Measurements from ENCODE around the gene LMBRD2. TPM values are rescaled to one million over a fixed set of nuclear protein-coding genes. Genes with fewer than 3 reads are reported as not detected.

LMBRD2 gene
- total RNA-seq, 4 donors from 2014 or later: 5.8 to 18.3 (median 11.3) TPM

DNA sequence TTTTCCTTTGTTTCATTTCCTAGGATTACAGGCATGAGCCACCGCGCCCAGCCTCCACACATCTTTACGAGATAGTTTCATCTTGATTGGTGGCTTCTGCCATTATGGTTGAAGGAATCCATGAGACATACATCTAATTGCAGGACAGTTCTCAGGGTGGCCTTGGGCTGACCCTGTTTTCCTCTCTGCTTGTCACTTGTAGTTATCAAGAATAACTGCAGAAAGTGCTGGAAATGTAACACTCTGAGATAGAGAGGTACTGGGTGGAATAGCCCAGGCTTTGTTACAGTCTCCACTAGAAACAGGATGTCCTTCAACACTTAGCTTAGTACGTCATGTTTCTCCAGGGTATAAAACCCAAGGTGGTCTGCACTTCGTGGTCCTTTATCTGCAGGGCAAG is 95.7 kb downstream of the LMBRD2 start:
- intact Hi-C loops (cut with DNase I; ENCODE audit: low total_unique reads): no loop called here
- 70% methylated on average over 5 of the region's 5 CpGs for WGBS, 2 donors (ENCODE audit: low coverage in 1 of 2)
- DNase-seq: no peak

DNA sequence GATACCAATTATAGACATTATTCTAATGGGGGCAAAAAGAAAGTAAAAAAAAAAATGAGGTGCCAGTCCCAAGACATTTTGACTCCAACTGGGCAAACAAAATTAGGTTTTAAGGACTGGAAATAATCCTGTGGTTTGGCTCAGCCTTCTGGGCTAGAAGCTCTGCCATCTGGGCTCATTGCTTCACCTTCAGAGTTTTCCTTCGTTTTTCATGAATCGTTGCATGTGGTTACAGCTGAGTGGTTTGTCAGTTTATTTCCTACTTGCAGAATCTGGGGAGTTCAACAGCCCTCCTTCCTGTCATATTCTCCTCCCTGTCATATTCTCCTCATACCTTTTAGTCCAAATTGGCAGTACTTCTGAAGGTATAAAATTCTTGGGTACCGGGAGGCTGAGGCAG is 97.0 kb downstream of the LMBRD2 start:
- DNase-seq: no peak
- Histone ChIP-seq H3K4me3 (no peak overlapping the region), H3K36me3 (no peaks in the 10 kb centered on the region), H3K27me3 (no peaks in the 10 kb centered on the region), H3K4me1 (no peaks in the 10 kb centered on the region), H3K27ac (no peak overlapping the region), H3K9me3 (no peaks in the 10 kb centered on the region)
- intact Hi-C loops (cut with DNase I; ENCODE audit: low total_unique reads): no loop called here
- in situ Hi-C loops (cut with MboI; ENCODE audit: low pct_ligation_motif_present in 1 of 4, low pct_unique_long_range_greater_than_20kb in 1 of 4, low sequenced_read_pairs in 3 of 4): no loop called here
- TF ChIP-seq POLR2AphosphoS5 (IDR thresholded peaks at IDR 0.05) (no peak), CTCF (IDR thresholded peaks at IDR 0.05) (no peak), POLR2A (IDR thresholded peaks at IDR 0.05) (no peak), EP300 (IDR thresholded peaks at IDR 0.05; ENCODE audit: low read depth) (no peak)
- WGBS, 2 donors (ENCODE audit: low coverage in 1 of 2): 65 to 80% methylated on average over 1 to 3 of the region's 3 CpGs

More for the DNA sequence above, 95.7 kb downstream of the LMBRD2 start:
- no peaks in the 10 kb centered on the region for H3K27me3 ChIP-seq
- H3K9me3 ChIP-seq: no peaks in the 10 kb centered on the region
- H3K4me1 ChIP-seq: no peaks in the 10 kb centered on the region
- H3K36me3 ChIP-seq: no peaks in the 10 kb centered on the region
- in situ Hi-C loops (cut with MboI; ENCODE audit: low pct_ligation_motif_present in 1 of 4, low pct_unique_long_range_greater_than_20kb in 1 of 4, low sequenced_read_pairs in 3 of 4): no loop called here
- H3K27ac ChIP-seq: no peak overlapping the region
- no peak overlapping the region for H3K4me3 ChIP-seq
- TF ChIP-seq POLR2A (IDR thresholded peaks at IDR 0.05) (no peak), CTCF (IDR thresholded peaks at IDR 0.05) (no peak), EP300 (IDR thresholded peaks at IDR 0.05; ENCODE audit: low read depth) (no peak), POLR2AphosphoS5 (IDR thresholded peaks at IDR 0.05) (no peak)

DNA sequence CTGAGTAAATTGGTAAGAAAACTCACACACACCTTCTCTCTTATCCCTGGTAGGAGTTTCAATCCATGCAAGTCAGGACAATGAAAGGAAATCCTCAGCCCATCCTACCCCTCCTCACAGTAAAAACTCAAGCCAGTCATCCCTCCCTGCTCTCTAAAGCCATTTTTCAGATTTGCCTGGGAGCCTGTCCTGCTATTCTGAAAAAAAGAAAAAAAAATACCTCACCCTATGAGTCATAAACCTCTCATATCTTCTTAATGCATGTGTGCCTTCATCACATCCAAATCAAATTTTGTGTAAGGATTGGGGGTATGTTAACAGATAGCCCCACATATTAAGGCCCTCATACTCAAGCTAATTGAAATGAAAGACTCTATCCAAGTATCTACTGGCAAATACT is 99.1 kb downstream of the LMBRD2 start:
- TF ChIP-seq POLR2A (IDR thresholded peaks at IDR 0.05) (no peak), EP300 (IDR thresholded peaks at IDR 0.05; ENCODE audit: low read depth) (no peak), CTCF (IDR thresholded peaks at IDR 0.05) (no peak), POLR2AphosphoS5 (IDR thresholded peaks at IDR 0.05) (no peak)
- Histone ChIP-seq H3K36me3 (no peaks in the 10 kb centered on the region), H3K4me1 (no peaks in the 10 kb centered on the region), H3K27me3 (no peaks in the 10 kb centered on the region), H3K27ac (no peak overlapping the region), H3K9me3 (no peaks in the 10 kb centered on the region), H3K4me3 (no peak overlapping the region)
- in situ Hi-C loops (cut with MboI; ENCODE audit: low pct_ligation_motif_present in 1 of 4, low pct_unique_long_range_greater_than_20kb in 1 of 4, low sequenced_read_pairs in 3 of 4) (no loop called here), intact Hi-C loops (cut with DNase I; ENCODE audit: low total_unique reads) (no loop called here)
- no peak for DNase-seq

- in situ Hi-C loops (cut with MboI; ENCODE audit: low pct_ligation_motif_present in 1 of 4, low pct_unique_long_range_greater_than_20kb in 1 of 4, low sequenced_read_pairs in 3 of 4): no loop called here
- Histone ChIP-seq H3K36me3 (no peaks in the 10 kb centered on the region), H3K4me1 (no peaks in the 10 kb centered on the region), H3K27ac (no peak overlapping the region), H3K9me3 (no peaks in the 10 kb centered on the region), H3K27me3 (no peaks in the 10 kb centered on the region), H3K4me3 (no peak overlapping the region)
- TF ChIP-seq POLR2A (IDR thresholded peaks at IDR 0.05) (no peak), EP300 (IDR thresholded peaks at IDR 0.05; ENCODE audit: low read depth) (no peak), POLR2AphosphoS5 (IDR thresholded peaks at IDR 0.05) (no peak), CTCF (IDR thresholded peaks at IDR 0.05) (no peak)
- DNase-seq: no peak
- intact Hi-C loops (cut with DNase I; ENCODE audit: low total_unique reads): no loop called here
- WGBS, 2 donors (ENCODE audit: low coverage in 1 of 2): 69 to 70% methylated on average over 4 of the region's 4 CpGs
These were observed 101.7 kb downstream of the LMBRD2 start for GRCh38 chr5:36049949-36050348.

Small RNAs within 50 kb of the gene (small RNA-seq; reads per million reads assigned to genes)
- 0 reads per million in 4 donors for gene AC016612.1
- 0 to 0.83 (median 0.21) reads per million in 4 donors for gene MIR580
- 0 reads per million in 4 donors for gene RNU6-1305P

Other genes starting within 250 kb of the LMBRD2 start
- gene CAPSL, start 213.3 kb downstream of the LMBRD2 start, total RNA-seq: not detected
- not detected for gene UGT3A1, start 160.5 kb downstream of the LMBRD2 start, total RNA-seq
- under 1 TPM in 1 of 4 donors, not detected in 3; 0.48 TPM for gene UGT3A2, start 85.0 kb downstream of the LMBRD2 start, total RNA-seq
- gene SKP2, start 224 bp upstream of the LMBRD2 start, total RNA-seq: 10 to 100 TPM in 2 of 4 donors, 1 to 10 TPM in 2; 1.1 to 12.4 (median 8.6) TPM
- 10 to 100 TPM; 14.6 to 31.4 (median 22.4) TPM for gene NADK2, start 90.0 kb upstream of the LMBRD2 start, total RNA-seq
- gene RANBP3L, start 150.0 kb upstream of the LMBRD2 start, total RNA-seq: 1 to 10 TPM in 2 of 4 donors, under 1 TPM in 2; 0.60 to 1.2 (median 0.96) TPM